ENCODE results near the gene RTP5. TPM values are rescaled to one million over a fixed set of nuclear protein-coding genes. Genes with fewer than 3 reads are reported as not detected.

Gene RTP5
- total RNA-seq, 1 experiment from 2014 or later: not detected

DNA sequence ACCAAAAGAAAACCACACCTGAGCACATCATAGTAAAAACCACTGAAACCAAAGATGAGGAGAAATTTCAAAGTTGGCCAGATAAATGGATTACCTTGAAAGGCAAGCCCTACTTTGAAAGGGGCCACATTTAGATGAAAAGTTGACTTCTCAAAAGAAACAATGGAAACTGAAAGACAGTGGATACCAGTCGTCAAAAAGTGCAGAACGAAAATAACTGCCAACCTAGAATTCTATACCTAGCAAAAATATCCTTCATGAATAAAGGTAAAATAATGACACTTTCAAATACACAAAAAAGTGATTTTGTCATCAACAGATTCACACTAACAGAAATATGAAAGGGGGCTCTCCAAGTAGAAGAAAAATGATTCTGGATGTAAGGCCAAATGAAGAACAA, 42.1 kb upstream of the RTP5 start:
- no peak for DNase-seq
- Mint-ChIP-seq H3K9me3 (peaks cover 29 to 31% of the 10 kb centered on the region in 2 experiments), H3K4me1 (peaks cover 0 to 11% of the 10 kb centered on the region in 2 experiments; a peak in 2 of 4 replicates), H3K36me3 (ENCODE audit: insufficient read depth in 1 of 3, low read depth in 3 of 3) (peaks cover 2 to 5% (median 4%) of the 10 kb centered on the region in 3 experiments; a peak in 6 of 7 replicates), H3K27ac (no peak overlapping the region), H3K4me3 (no peak overlapping the region), H3K27me3 (ENCODE audit: low read depth) (peaks cover 46% of the 10 kb centered on the region)
- Histone ChIP-seq H2AFZ (ENCODE audit: low read length) (no peak overlapping the region), H3K79me1 (ENCODE audit: insufficient read depth, low read depth, low read length, poor library complexity, severe bottlenecking) (no peaks in the 10 kb centered on the region), H3K27me3 (ENCODE audit: insufficient read depth, low read length) (no peaks in the 10 kb centered on the region), H3K23me2 (ENCODE audit: insufficient read length, low read depth, low read length, poor library complexity, severe bottlenecking) (no peaks in the 10 kb centered on the region), H4K5ac (ENCODE audit: insufficient read length, low read depth, low read length) (no peak overlapping the region), H3K14ac (ENCODE audit: insufficient read depth, low read length) (no peak overlapping the region), H3K18ac (ENCODE audit: insufficient read length, low read depth, low read length) (no peak overlapping the region), H3K4ac (ENCODE audit: low read depth, low read length) (no peak overlapping the region), H3K9ac (ENCODE audit: extremely low read depth, insufficient read length, low read length) (no peak overlapping the region), H3T11ph (ENCODE audit: low read length) (no peak overlapping the region), H4K8ac (replicated peaks; ENCODE audit: insufficient read length, low read depth, low read length) (no peak overlapping the region), H3K23ac (ENCODE audit: insufficient read length, low read depth, low read length) (no peak overlapping the region), H2BK5ac (ENCODE audit: insufficient read length, low read length) (no peak overlapping the region), H3K9me3 (ENCODE audit: control insufficient read depth, low read depth, low read length) (no peaks in the 10 kb centered on the region), H2BK15ac (ENCODE audit: low read depth, low read length) (no peak overlapping the region), H4K91ac (ENCODE audit: insufficient read length, low read depth, low read length) (no peak overlapping the region), H2BK20ac (ENCODE audit: low read depth, low read length, poor library complexity, severe bottlenecking) (no peak overlapping the region), H4K20me1 (ENCODE audit: control insufficient read depth, insufficient read depth, insufficient read length) (no peaks in the 10 kb centered on the region), H3K56ac (ENCODE audit: insufficient read length, low read depth, low read length) (no peak overlapping the region), H2BK12ac (ENCODE audit: insufficient read length, low read depth, low read length) (no peak overlapping the region), H3K79me2 (ENCODE audit: insufficient read depth, low read length) (no peaks in the 10 kb centered on the region), H2AK5ac (ENCODE audit: insufficient read length, low read length) (no peak overlapping the region), H2BK120ac (ENCODE audit: low read depth, low read length, poor library complexity, severe bottlenecking) (no peak overlapping the region), H3K4me1 (ENCODE audit: insufficient read depth, low read length) (no peaks in the 10 kb centered on the region), H3K4me2 (ENCODE audit: insufficient read depth, insufficient read length, low read length) (no peak overlapping the region), H3K27ac (ENCODE audit: insufficient read length, low read depth, low read length) (no peak overlapping the region)
- no CpG with 5 or more reads among the region's 2 CpGs for WGBS (ENCODE audit: extremely low coverage, insufficient read length, low lambda C conversion rate)
- TF ChIP-seq, protein P1, sequence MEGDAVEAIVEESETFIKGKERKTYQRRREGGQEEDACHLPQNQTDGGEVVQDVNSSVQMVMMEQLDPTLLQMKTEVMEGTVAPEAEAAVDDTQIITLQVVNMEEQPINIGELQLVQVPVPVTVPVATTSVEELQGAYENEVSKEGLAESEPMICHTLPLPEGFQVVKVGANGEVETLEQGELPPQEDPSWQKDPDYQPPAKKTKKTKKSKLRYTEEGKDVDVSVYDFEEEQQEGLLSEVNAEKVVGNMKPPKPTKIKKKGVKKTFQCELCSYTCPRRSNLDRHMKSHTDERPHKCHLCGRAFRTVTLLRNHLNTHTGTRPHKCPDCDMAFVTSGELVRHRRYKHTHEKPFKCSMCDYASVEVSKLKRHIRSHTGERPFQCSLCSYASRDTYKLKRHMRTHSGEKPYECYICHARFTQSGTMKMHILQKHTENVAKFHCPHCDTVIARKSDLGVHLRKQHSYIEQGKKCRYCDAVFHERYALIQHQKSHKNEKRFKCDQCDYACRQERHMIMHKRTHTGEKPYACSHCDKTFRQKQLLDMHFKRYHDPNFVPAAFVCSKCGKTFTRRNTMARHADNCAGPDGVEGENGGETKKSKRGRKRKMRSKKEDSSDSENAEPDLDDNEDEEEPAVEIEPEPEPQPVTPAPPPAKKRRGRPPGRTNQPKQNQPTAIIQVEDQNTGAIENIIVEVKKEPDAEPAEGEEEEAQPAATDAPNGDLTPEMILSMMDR (conservative IDR thresholded peaks at IDR 0.05): no peak

All from H9 (cell line).